NCI-H2196 treated with DMSO at 0.1 percent for 48 hours (cell line): Measurements from ENCODE around the gene CACNB4.
"Not testable (repeated sequence)": the region's sequence is repeated elsewhere in the genome, so short reads cannot be mapped to it uniquely, and the experiment has no call there.

Experiments
- DNase-seq: peaks from one replicate; lab custom pipeline; 2025; ENCODE audit not compliant: unreplicated experiment; lab: John Stamatoyannopoulos, UW

The CACNB4 gene

DNA sequence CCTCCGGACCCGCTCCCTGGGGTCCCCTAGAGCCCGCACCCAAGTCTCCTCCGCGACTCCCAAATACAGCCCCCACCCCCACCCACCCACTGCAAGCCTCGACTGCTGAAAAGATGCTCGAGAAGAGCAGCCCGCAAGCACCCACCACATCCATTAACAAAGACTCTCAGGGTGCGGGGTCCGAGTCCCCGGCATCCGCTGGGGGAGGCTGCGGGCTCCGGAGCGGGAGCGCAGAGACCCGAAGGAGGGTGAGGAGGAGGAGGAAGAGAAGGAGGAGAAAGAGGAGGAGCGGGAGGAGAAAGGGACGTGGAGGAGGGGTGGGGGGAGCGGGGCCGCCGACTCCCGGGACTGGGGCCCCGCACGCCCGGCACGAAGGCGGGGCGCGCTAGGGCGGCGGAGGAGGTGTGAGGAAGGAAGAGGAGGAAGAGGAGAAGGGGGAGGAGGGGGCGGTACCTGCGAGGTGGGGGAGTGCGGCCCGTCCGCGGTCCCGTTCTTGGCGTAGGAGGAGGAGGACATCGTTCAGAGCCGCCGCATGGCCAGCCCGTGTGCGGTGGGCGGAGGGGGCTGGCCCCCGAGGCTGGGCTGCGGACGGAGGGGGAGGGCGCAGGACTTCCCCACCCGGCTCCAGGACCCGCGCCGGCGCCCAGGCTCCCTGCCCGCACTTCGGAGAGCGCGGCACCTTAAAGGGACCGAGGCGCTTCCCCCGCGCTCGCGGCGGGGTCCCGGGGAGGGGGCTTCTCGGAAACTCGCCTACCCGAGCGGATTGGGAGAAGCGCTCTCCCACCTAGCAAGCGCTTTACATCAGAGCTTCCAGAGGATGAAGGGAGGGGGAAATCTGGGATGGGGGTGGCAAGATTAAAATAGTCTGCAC lies at the start of gene CACNB4:
CACNB4 (minus strand) TSS at position 549 of the 871 bp plus-strand sequence.
- no peak for DNase-seq

DNA sequence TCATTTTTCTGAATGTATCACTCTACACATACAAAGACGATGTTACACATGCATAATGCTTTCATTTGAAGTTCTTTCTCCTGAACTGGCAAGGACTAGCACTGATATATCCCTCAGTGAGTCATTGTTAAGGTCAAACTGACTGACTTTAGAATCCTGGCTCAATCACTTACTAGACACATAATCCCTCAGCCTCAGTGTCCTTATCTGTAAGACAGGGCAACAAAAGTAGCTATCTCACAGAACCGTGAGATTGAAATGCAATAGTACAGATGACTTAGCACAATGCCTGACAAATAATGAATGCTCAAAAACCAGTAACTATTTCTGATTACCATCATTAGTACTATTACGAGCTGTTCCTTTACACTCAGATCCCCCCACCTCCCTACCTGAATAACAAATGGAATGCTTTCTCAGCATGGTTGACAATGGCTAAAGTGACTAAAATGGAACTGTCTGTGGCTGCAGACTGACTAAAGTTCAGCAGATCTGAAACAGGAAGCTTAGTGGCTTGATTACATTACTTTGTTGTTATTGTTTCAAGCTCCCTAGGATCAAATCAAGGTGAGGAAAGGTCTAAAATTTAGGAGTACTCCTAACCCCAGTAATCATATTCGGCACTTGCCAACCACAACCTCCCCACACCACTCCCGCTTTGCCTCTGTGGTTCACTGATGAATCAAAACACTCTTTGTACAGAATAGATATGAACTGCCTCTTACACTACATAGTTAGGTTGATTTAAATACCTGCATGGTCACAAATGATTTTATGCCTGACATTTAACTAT lies 35.8 kb upstream of the CACNB4 start:
- no peak for DNase-seq

DNA sequence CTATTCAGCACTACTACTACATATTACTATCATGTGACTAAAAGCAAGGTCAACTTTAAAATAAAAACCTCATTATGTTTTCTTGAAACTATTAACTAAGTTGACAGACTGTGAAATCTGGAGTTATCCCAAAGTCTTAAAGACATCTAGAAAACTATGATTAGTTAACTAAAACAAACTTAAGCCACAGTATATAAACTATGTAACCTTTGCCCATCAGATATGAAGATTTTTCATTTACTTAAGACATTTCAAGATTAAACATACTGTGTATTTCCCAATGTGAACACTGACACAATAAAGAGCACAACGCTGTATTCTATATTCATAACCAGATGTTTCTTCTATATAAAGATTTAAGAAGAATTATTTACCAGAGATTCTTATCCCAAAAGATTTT lies 33.5 kb upstream of the CACNB4 start:
- DNase-seq, result no peak

DNA sequence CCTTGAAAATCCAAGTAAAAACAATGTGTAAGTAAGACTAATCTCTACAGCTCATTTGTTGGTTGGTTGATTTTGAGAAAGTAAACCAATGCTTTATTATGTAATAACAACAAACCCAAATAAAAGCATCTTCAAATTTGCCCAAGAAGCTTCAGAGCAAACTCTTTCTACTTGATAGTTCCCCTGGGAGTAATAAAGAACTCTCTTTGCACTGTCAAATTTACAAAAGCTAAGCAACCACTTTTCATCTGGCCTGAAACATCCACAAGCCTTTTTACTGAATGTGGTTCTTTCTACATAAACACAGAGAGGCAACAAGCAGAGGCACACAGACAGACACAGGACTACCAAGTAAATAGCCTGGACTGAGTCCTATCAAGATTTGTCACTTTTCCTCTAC lies 28.8 kb upstream of the CACNB4 start:
- no peak for DNase-seq

DNA sequence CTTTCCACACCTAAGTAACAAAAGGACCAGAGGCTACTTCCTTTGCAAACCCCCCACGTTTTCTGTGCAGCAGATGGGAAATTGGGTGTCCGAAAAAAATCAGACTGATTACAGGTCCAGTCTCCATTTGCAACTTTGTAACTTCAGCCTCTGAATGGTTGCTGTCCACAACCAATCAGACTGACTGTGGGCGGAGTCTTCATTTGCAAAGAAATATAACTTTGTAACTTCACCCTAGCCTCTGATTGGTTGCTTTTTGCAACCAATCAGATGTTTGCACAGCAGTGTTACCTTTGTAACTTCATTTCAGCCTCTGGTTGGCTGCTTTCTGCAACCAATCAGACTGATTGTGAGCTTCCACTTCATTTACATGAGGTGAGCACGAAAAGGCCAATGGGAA lies 27.8 kb upstream of the CACNB4 start:
- no peak for DNase-seq

DNA sequence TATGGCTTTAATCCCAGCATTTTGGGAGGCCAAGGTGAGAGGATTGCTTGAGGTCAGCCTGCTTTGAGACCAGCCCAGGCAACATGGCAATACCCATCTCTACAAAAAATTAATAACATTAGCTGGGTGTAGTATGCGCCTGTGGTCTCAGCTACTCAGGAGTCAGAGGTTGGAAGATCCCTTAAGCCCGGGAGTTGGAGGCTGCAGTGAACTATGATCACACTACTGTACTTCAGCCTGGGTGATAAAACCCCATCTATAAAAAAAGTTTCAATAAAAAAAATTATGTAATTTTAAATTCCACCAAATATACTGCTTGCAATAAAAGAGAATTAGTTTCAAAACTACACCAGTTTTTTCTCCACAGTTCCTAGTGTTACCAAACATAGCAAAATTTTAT lies 23.3 kb upstream of the CACNB4 start:
- DNase-seq, result no peak

DNA sequence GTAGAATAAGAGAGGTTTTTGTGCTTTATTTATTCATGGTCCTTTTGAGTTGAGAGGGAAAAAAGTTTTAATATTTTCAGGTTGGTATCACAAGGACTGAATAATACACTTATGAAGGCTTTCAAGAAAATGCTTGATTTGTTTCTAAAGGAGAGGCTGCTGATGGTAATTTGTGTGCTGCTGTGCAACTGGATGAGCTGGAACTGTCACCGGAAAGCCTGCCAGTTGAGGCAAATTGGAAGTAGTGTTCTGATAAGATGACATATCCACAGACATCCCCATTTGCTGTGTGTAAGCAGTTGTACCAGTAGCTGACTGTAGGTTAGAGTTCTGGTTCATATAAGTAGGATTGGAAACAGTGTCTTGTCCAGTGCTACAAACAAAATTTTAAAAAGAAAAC lies 21.6 kb upstream of the CACNB4 start:
- no peak for DNase-seq

DNA sequence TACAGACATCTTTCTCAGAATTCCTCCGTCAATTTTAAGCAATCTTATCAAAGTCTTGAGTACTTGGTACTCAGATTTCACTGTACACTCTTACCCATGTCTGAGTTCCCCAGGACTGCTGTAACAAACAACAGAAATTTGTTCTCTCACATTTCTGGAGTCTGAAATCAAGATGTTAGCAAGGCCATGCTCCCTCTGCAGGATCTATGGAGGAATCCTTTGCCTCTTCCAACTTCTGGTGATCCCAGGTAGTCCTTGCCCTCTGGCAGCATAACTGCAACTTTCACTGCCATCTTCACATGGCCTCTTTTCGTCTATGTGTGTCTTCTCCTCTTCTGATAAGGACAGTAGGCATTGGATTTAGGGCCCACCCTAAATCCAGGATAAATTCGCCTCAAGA lies 17.1 kb upstream of the CACNB4 start:
- DNase-seq, result no peak

DNA sequence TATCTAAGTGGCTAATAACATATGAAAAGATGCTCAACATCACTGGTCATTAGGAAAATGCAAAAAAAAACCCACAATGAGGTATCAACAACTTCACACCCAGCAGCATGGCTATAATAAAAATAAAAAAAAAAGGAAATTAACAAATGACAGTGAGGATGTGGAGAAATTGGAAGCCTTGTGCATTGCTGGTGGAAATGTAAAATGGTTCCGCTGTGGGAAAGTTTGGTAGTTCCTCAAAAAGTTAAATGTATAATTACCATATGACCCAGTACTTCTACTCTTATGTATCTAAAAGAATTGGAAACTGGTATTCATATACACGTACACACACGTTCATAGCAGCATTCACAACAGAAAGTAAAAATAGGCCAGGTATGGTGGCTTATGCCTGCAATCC lies 15.5 kb upstream of the CACNB4 start:
- no peak for DNase-seq

DNA sequence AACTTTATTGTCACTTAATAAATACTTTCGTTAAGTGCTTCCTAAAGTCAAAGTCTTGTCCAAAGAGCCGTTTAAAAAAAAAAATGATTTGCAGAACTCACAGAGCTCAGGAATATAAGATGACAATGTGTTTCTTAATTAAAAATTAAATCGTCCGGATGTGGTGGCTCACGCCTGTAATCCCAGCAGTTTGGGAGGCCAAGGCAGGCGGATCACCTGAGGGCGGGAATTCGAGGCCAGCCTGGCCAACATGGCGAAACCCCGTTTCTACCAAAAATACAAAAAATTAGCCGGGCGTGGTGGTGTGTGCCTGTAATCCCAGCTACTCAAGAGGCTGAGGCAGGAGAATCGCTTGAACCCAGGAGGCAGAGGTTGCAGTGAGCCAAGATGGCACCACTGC lies 8.3 kb upstream of the CACNB4 start:
- not testable (repeated sequence) for DNase-seq

DNA sequence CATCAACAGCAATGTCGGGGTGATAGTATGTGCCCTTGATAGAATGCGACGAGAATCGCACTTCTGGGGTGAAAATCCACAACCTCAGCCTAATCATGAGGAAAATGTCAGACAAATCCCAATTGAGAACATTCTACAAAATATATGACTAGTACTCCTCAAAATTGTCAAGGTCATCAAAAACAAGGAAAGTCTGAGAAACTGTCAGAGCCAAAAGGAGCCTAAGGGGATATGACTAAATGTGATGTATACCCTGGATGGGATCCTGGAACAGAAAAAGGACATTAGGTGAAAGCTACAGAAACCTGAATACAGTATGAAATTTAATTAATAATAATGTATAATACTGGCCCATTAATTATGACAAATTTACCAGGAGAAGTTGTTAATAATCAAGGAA lies 7.6 kb upstream of the CACNB4 start:
- DNase-seq, result no peak

DNA sequence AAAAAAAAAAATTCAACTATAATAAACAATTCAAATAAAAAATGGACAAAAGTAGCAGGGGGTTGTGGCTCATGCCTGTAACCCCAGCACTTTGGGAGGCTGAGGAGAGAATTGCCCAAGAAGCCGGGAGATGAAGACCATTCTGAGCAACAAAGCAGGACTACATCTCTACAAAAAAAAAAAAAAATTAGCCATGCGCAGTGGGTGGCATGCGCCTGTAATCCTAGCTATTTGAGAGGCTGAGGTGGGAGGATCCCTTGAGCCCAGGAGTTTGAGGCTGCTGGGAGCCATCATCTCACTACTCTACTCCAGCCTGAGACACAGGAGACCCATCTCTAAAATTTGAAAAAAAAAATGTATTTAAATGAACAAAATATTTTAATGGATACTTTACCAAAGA lies 4.4 kb upstream of the CACNB4 start:
- no peak for DNase-seq

DNA sequence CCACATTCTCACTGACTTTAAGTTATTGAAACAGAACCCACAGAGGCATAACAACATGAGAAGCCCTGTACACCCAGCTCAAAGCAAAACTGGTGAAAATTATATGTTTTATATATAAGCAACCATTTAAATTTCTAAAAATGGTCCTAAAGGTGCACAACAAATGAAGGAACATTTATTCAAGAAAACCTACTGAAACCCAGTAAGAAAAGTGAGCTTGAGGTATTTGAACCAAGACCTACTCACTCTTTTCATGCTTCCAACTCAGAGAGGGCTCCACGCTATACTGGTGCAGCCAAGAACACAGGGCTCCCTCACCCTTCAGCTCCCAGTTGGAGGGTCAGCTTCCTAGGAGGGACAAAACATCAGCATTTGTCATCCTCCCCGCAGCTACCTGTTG lies 2.1 kb upstream of the CACNB4 start:
- DNase-seq, result no peak

DNA sequence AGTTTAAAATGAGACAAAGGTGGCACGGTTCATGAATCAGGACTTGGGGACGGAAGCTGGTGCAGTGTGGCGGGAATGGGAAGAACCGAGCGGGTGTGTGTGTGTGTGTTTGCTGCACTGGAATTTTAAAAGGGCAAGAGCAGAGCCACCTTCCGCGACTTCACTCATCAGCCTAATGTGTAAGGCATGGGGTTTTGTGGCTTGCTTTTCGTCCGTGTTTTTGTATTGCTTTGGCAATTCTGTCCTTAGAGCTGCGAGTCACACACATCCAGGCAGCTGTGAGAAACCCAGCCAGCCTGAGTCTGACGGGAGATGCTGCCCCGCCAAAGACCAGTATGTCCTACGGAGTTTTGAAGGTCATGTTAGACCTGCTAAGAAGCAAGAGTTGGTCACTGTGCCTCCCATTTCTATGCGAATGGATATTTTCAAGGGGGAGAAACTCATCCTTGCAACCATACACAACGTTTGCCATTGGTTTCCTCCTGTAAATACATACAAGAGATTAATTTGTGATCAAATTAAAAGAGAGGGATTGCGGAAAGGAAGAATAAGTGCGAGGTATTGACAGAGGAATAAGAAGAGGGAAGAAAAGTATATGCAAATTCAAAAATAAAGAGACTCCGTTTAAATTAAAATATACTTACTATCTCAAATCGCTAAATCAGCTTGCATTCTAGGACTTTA lies 665 bp upstream of the CACNB4 start:
- DNase-seq, result no peak

DNA sequence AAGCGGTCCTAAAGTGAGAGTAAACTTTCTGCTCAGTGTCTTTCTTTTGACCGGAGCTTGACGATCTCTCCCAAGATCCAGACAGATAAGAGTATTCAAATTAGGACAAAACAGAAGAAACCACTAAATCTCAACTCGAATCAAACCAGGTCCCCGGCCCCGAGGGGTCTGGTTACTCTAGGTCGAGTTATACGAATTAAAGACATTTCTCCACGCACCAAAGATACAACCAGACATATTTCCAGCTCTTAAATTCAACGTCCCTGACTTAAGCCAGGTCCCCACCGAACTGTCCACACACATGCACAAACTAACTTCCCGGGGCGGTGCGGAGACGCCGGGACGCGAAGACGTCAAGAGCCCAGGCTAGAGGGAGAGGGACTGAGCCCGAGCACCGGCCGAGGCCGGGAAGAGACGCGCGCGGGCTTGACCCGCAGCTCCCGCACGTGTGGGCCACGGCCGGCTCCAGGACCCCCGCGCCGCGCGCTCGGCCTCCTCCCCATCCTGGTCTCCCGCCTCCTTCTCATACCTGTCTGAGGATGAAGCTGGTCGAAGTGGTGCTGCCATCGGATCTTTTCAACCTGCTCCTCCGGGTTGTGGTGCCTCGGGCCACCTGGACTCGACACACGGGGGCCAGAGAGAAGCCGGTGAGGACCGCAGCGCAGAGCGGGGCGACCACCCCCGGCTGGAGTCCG lies 896 bp downstream of the CACNB4 start:
- no peak for DNase-seq

DNA sequence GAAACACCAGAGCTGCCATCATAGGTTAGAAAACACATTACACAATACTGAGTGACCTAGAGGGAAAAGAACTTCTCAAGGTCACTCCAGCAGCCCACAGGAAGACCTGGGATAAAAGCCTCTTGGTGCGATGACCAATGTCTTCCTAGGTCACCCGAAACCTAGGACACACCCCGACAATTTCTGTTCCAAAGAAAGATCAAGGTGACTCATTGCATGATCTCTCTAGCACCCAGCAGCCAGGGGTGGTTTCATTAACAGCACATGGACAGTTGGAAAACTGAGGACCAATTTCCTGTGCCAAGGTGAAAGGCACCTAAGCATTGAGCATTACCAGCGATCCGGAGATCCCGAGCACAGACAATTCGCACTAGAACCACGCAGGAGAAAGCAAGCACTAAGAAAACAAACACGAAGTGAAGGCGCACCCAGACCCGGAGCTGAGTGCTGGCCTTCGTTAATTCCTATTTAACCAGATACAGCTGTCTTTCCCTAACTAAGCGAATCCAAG lies 1.5 kb downstream of the CACNB4 start:
- DNase-seq, result no peak

DNA sequence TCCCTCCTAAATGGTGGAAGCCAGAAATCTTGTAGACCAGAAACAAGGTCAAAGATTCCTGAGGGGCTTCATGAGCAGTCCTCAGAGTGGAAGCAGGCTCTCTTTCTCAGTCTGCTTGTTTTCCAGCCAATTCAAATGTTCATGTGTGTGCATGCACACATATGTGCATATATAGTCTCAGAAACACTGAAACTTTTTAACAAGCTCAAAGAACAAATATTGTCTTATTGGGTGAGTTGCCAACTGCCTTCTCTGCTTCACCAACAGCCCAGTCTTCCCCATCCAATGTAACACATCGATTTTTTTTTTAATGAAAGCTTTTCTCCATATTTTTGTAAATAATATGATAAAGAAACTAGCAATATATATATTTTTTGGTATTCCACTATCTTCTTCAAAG lies 3.7 kb downstream of the CACNB4 start:
- DNase-seq, result no peak

DNA sequence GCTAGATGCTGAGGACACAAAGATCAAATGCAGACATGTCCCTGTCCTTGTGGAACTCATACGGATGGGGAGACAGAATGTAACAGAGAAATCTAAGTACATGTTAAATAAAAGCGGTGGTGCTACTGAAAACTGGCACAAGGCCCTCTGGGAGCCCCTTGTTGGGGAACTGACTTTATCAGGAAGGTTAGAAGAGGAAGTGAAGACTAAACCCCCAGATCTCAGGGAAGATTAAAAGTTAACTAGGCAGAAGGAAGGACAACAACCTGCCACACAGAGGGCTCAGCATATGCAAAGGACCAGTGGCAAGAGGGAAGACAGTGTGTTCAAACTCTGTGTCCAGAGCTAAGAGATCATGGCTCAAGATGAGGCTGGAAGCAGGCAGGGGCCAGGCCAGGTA lies 4.8 kb downstream of the CACNB4 start:
- DNase-seq, result no peak

DNA sequence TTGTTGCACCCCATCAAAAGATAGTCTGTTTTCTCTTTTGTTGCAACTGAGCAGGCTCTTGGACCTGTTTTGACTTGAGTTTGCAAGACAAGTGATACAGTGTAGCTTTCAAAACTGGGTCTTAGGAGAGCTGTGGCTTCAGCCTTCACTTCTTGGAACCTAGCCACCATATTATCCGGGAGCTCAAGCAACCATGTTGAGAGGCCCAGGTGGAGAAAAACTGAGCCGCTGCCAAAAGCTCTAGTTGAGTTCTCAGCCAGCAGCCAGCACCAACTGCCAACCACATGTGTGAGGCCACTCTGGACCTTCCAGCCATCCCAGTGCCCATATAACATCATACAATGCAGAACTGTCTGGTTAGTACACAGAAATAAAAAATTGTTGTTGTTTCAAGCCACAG lies 5.4 kb downstream of the CACNB4 start:
- DNase-seq, result peak; percentile 66

DNA sequence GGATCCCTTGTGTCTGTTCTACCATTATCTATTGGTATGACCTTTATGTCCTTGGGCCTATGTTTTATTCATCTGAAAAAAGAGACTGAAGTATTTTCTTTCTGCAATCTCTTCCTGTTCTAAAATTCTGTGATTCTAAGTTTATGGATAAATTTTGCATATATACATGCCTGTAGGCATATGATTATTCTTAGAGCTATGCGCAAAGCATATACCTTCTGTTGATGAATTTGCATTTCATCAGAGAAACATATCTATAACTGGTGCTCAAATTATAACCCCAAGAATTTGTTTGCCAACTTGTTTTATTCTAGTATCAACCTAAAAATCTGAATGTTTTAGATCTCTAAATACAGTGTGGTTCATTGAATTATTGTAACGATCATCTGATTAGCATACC lies 6.7 kb downstream of the CACNB4 start:
- no peak for DNase-seq

DNA sequence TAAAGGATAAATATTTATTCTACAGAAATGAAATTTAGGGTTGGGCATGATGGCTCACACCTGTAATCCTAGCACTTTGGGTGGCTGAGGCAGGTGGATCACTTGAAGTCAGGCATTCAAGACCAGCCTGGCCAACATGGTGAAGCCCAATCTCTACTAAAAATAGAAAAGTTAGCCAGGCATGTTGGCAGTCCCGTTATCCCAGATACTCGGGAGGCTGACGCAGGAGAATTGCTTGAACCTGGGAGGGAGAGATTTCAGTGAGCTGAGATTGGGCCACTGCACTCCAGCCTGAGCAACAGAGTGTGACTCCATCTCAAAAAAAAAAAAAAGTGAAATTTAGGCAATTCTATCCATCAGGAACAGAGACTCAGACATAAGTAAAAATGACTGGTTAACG lies 8.1 kb downstream of the CACNB4 start:
- not testable (repeated sequence) for DNase-seq
